ENCODE data around the gene MRM2.

Gene MRM2

DNA sequence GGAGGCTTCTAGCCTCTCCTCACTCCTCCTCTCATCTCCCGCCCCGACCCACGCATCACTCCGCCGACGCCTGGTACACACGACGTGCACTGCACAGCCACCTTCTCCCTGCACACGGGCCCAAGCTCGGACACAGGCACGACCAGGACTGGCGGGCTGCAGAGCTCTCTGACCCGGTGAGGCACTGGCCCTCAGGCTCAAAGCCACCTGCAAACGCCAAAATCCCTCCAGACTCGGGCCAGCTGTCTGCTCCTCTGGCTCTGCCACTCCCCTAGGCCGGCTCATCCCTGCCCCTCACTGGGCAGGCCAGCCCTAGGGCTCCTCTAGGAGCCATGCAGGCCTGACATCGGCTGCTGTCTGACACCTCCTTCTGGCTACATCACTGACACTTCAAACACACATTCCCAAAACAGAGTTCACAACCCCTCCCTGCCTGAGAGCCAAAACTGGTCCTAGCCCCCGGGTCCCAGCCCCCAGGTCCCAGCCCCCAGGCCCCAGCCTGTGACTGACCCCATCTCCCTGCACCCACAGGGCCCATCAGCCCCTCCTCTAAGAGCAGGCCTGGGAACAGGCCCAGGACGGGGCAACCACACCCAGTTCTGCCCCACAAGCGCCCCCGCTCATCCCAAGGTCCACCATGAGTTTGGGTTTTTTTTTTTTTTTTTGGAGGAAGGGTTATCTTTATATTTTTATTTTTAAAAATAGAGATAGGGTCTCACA lies 44.4 kb downstream of the MRM2 start:
- H3K4me3 ChIP-seq (ENCODE audit: low read length) = no peak overlapping the region
- DNase-seq (ENCODE audit: low read depth) = no peak
- TF ChIP-seq, protein P1, sequence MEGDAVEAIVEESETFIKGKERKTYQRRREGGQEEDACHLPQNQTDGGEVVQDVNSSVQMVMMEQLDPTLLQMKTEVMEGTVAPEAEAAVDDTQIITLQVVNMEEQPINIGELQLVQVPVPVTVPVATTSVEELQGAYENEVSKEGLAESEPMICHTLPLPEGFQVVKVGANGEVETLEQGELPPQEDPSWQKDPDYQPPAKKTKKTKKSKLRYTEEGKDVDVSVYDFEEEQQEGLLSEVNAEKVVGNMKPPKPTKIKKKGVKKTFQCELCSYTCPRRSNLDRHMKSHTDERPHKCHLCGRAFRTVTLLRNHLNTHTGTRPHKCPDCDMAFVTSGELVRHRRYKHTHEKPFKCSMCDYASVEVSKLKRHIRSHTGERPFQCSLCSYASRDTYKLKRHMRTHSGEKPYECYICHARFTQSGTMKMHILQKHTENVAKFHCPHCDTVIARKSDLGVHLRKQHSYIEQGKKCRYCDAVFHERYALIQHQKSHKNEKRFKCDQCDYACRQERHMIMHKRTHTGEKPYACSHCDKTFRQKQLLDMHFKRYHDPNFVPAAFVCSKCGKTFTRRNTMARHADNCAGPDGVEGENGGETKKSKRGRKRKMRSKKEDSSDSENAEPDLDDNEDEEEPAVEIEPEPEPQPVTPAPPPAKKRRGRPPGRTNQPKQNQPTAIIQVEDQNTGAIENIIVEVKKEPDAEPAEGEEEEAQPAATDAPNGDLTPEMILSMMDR (IDR thresholded peaks at IDR 0.05; ENCODE audit: insufficient read depth, low read depth, low read length, missing control alignments) = no peak

DNA sequence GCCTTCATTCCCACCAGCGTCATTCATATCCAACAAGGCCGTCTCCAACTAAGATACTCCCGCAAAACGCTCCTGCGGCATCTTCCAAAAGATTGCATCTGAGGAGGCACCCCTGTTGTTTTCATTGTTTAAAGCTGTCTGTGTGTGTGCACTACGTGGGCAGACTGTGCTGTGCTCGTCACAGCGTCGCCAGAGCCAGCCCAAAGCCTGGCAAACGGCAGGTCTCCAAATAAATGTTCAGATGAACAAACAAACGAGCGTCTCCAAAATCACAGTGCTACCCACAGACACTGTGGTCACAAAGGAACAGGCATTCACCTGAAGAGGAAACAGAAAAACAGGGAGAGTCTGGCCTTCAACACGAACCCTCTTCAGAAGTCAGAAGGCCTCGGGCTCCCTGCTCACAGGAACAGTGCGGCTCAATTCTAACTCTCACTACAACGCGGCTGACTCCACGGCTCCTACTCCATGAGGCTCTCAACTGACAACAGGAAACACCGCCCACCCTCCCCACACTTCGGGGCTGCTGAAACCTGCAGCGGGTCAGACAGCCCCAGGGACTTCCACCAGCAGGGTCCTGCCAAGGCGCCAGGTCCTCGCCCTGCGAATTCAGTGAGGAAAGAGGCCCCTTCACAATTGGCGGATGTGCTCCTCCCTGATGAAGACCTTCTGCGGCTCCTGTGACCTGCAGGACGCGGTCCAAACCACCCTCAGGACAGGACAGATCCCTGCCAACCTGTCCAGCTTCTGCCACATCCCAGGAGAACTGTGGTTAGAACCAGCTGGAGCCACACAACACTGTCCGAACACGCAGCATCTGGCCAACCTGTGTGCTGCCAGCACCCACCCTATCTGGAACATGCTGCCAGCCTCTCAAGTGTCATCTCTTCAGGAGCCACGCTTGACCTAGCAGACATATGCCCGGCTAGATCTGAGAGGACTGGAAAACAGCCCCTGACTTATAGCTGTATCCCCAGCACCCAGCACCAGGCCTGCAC lies 45.3 kb downstream of the MRM2 start:
- no peak overlapping the region for H3K4me3 ChIP-seq (ENCODE audit: low read length)
- TF ChIP-seq, protein P1 (IDR thresholded peaks at IDR 0.05; ENCODE audit: insufficient read depth, low read depth, low read length, missing control alignments) = no peak
- DNase-seq (ENCODE audit: low read depth) = no peak

DNA sequence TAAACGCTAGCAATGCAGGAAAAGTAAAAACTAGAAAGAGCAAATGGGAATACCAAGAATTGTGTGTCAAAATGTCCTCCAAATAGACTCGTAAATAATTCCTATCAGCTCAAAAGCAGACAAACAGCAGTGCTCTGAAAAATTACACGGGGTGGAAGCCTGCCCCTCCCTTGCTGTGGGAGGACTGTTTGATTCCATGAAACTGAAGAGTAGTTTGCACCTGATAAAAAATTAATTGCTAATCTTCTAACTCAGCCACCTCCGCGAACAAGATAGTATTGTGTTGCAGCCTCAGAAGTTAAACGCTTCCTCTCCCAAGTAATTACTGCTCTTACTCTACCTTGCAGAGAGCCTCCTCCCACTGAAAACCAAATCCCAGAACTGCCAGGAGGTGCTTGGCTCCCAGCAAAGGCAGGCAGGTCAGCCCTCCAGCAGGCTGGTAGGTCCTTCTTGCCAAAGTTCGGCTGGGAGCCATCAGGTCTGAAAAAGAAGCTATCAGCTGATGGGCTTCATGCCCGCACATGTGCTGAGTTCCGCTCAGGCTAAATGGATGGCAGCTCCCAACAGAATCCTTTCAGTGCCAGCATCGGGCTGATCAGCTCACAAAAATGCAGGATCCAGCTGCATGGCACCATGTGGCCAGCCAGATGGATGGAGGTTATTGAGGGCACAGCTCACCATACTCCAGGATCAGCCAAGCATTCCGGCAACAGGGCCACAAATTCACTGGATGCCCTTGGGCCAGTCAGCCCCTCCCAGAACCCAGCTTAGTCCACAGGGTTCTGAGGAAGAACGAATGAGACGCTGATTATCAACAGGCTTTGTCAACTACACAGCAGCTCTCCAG lies 46.4 kb downstream of the MRM2 start:
- DNase-seq (ENCODE audit: low read depth) = peak; percentile 42
- H3K4me3 ChIP-seq (ENCODE audit: low read length) = no peak overlapping the region
- TF ChIP-seq, protein P1 (IDR thresholded peaks at IDR 0.05; ENCODE audit: insufficient read depth, low read depth, low read length, missing control alignments) = no peak

DNA sequence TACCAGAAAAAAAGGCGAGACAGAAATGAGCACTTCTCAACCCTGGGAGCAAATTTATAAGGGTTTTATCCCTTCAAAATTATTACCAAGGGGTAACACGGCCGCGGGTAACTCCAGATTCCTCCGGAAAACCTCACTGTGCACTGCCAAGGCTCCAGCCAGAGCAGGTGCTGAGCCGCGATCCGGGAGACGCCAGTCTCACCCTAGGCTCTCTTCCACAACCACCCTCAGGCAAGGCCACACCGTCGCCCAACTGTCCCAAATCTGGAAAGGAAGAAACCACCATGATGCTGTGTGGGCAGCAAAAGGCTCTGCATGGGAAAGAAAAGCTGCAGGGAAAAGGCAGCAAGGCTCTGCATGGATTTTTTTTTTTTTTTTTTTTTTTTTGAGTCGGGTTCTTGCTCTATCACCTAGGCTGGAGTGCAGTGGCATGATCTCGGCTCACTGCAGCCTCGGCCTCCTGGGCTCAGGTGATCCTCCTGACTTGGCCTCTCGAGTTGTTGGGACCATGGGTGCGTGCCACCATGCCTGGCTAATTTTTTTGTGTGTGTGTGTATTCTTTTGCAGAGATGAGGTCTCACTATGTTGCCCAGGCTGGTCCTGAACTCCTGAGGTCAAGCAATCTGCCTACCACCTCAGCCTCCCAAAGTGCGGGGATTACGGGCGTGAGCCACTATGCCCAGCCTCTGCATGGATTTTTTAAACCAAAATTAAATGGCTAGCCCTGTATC lies 48.3 kb downstream of the MRM2 start:
- DNase-seq (ENCODE audit: low read depth) = no peak
- TF ChIP-seq, protein P1 (IDR thresholded peaks at IDR 0.05; ENCODE audit: insufficient read depth, low read depth, low read length, missing control alignments) = no peak
- H3K4me3 ChIP-seq (ENCODE audit: low read length) = no peak overlapping the region

DNA sequence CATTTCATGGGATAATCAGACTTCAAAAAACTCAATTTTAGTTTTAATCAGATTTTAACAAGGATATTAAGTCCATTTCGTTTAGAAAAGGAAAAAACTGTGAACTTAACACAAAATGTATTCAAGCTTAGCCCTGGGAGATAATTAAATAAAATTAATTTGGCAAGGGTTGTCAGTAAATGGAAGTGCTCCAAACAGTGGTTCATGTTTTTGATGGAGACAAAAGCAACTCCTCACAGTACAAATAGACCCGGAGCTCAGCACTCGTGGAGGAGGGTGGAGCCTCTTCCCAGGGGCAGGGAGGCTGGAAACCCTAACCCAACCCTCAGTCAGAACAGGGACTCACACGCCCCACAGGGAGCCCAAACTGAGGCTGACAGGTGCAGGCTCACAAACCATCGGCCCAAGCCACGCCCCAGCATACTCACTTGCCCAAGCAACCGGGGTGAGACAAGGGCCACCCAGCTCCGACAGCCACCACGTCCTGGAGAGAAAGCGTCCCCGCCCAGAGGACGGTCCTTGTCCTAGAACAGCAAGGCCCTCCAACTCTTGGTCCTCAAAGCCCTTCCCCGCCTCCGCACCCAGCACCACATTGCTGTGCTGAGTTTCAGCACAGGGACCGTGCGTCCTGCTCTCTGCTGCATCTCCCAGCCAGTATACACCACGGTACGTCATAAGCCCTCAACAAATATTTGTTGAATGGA lies 49.0 kb downstream of the MRM2 start:
- TF ChIP-seq, protein P1 (IDR thresholded peaks at IDR 0.05; ENCODE audit: insufficient read depth, low read depth, low read length, missing control alignments) = no peak
- no peak for DNase-seq (ENCODE audit: low read depth)
- H3K4me3 ChIP-seq (ENCODE audit: low read length) = no peak overlapping the region
